Stimulated activated CD4-positive, alpha-beta T cell treated with anti-CD3 and anti-CD28 coated beads, Interleukin-12 subunit alpha, Interleukin-12 subunit beta, amount 100 ng/mL, for 24 hours (primary cell): ENCODE data around the gene DCDC2C.

Experiments
- DNase-seq, 2 experiments: peaks; one replicate each; pipeline ENCODE4 v3.0.0-alpha.2; 2020; ENCODE audit warnings: low read depth in 2 of 2

The DCDC2C gene

DNA sequence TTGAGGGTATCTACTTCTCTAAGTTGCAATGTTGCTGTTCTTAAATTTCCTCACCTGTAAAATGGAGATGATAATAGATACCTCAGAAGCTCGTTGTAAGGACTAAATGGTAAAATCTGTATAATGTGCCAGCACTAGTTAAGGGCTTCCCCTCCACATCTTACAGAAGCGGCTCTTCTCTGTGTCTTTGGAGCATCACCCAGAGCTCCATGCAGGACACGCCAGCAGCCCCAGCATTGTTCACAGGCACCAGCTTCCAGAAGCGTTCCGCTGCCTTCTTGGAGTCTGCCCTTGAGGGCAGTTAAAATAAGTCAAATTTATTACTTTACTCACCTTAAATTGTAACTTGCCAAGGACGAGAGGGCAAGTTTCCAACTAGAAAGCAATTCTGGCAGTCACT lies 5.8 kb downstream of the DCDC2C start:
- DNase-seq, result no peak

DNA sequence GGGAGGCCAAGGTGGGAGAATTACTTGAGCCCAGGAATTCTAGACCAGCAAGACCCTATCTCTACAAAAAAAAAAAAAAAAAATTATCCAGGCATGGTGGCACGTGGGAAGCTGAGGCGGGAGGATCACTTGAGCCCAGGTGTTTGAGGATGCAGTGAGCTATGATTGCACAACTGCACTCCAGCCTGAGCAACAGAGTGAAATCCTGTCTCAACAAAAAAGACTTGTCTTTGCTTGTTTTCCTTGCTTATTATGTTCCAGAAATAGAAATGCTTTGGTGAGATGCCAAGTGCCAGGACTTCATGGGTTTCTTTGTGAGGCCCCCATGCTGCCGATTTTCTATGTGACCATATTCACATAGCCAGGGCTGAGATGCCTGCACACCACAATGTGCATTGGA lies 9.0 kb downstream of the DCDC2C start:
- DNase-seq, result no peak

DNA sequence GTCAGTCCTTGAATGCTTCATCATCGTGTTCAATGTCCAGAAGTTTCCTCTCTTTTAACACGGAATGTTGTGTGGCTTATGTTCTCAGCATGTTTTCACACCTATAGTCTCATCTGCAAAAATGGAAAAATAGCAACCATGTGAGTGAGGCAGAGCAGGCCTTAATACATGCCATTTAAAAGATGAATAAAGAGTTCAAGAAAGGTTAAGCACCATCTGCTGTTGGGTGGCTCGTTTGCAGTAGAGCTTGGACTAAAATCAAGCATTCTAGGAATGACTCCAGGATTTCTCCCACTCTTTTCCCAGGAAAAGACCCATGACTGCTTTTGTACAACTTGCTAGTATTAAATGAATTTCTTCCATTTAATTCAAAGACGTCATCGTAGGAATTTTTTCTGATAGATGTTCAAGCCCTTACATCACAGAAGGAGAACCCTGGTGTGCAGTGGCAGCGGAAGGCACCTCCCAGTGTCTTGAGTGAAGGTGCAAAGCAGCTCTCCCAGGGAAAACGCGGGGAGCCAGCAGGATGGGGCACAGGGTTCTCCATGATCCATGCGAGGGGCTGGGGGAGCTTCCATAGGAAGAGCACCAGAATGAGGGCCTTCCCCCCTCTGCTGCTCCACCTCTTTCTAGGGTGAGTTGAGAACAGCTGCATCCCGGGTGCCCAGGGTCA lies 9.6 kb downstream of the DCDC2C start:
- DNase-seq, result no peak

DNA sequence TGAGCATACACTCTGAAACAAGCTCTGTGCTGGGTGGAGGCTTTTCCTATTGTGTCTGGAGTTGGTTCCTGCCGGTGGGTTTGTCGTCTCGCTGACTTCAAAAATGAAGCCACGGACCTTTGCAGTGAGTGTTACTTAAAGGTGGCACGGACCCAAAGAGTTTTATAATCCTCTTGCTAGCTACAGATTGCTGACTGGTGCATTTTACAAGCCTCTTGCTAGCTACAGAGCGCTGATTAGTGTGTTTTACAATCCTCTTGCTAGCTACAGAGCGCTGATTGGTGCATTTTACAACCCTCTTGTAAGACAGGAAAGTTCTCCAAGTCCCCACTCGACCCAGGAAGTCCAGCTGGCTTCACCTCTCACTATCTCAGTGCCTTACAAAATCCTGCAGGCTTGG lies 15.3 kb downstream of the DCDC2C start:
- no peak for DNase-seq

GRCh38 chr2:3725002-3725401 lies 21.6 kb downstream of the DCDC2C start:
- DNase-seq, result no peak

DNA sequence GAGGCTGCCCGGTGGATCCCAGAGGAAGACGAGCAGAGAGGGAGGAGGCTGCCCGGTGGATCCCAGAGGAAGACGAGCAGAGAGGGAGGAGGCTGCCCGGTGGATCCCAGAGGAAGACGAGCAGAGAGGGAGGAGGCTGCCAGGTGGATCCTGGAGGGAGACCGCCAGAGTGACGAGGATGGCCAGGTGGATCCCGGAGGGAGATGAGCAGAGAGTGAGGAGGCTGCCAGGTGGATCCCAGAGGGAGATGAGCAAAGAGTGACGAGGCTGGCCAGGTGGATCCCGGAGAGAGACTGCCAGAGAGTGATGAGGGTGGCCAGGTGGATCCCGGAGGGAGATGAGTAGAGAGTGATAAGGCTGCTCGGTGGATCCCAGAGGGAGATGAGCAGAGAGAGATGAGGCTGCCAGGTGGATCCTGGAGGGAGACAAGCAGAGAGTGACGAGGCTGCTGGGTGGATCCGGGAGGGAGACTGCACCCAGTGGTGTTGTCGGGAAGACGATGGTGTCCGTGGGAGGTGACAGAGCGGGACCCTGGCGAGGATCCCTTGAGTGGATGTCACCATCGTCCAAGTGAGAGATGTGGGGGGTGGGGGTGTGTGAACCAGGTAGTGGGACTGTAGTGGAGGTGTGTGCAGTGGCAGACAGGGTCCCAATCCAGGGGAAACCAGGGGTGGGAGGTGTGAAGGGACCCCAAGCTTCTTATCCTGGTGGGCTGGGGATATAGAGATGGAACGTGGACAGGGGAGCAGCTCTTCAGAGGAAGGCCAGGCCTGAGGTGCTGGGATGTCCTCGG lies 22.3 kb downstream of the DCDC2C start:
- DNase-seq, result no peak

DNA sequence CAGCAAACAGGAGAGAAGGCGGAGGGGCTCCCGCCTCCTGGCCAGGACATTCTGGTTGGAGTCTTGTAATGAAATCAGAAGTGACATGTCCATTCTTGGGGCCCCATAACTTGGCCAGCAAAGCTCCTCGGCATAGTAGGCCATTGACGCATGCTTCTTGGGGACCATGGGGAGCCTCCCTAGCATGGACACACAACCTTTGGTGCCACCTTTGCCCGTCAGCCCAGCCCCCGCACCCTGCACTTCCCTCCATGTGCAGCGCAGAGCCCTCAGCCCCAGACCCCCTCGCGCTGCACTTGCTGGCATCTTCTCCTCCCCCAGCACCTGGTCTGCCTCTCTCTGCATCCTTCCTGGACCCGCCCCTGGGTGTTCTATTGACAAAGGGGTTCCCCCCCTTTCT lies 23.1 kb downstream of the DCDC2C start:
- no peak for DNase-seq

- DNase-seq, result no peak
Observed at GRCh38 chr2:3727397-3728045, 24.1 kb downstream of the DCDC2C start.

GRCh38 chr2:3728104-3729054 lies 25.0 kb downstream of the DCDC2C start:
- DNase-seq, result no peak

GRCh38 chr2:3729055-3729448 lies 25.7 kb downstream of the DCDC2C start:
- DNase-seq, result no peak

GRCh38 chr2:3729786-3730185 lies 26.4 kb downstream of the DCDC2C start:
- DNase-seq, result no peak

DNA sequence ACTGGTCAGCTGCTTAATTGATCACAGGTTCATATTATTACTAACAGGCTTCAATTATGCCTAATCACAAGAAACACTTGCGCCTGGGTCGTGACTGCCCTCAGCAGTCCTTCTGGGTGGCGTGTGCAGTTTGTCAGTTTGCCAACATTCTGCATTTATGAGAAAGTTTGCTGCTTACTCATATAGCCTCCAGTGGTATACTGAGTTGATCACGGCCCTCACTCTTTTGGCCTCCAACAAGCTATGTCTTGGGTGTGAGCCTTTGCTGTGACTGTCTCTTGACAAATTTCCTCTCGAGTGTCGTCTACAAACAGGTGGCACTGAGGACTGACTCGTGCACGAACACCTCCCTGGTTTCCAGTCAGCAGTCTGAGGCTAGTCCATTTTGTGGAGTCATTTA lies 27.3 kb downstream of the DCDC2C start:
- no peak for DNase-seq

- DNase-seq, result no peak
Observed at GRCh38 chr2:3731829-3732228, 28.5 kb downstream of the DCDC2C start.

DNA sequence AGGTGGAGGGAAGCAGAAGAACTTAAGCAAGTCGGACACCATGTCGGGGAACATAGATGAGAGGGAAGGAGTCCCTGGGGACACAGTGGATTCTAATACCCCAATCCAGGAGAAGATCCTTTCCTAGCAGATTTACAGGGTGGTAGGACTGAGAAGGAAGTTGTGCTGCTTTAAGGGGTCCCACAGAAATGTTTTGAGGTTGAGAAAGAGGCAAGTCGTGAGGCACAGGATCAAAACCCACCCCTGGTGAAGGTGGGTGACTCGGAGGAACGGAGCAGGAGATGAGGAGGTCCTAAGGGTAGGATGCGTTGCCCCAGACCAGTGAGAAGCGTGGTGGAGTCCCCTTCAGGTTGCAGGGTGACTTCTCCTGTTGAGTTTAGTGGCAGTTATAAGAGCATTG lies 32.7 kb downstream of the DCDC2C start:
- DNase-seq, result no peak

GRCh38 chr2:3737128-3737527 lies 33.8 kb downstream of the DCDC2C start:
- DNase-seq, result no peak

GRCh38 chr2:3738454-3738853 lies 35.1 kb downstream of the DCDC2C start:
- no peak for DNase-seq

DNA sequence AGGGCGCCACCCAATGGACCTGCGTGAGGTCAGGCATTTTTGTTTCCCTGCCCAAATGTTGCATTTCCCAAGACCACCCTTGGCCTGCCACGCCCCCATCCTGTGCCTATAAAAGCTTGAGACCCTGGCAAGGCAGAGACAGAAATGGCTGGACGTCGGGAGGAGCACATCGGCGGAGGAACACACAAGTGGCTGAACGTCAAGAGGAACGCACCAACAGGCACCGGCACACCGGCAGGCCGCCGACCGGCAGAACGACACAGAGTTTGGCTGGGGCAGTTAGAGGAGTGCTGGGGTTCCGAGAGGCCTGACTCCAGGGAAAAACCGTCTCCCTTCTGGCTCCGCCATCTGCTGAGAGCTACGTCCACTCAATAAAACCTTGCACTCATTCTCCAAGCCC lies 35.9 kb downstream of the DCDC2C start:
- no peak for DNase-seq

DNA sequence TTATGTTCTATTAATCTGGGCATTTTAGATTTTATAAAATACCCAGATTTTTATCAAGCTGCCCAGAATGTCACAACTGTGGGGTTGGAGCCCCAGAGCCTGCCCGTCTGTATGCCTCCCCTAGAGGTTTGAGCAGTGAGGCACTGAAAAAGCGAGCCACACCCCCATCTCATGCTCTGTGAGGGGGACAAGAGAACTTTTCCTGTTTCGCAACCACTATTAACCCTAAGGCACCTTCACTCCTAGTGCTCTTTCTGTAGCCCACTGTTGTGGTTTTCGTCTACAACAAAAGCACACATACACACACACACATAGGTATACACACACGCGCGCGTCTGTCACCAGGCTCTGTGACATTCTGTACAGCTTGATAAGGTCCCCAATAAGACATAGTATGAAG lies 38.0 kb downstream of the DCDC2C start:
- DNase-seq, result no peak

GRCh38 chr2:3741867-3742602 lies 38.7 kb downstream of the DCDC2C start:
- no peak for DNase-seq

- DNase-seq, result no peak
Observed at GRCh38 chr2:3742743-3743508, 39.6 kb downstream of the DCDC2C start.
